Neural cell (in vitro differentiated cells): ENCODE results near the gene EIF2D. TPM values are rescaled to one million over a fixed set of nuclear protein-coding genes. Genes with fewer than 3 reads are reported as not detected.

ENCODE experiments used
- H2AFZ ChIP-seq: fragments of 200-600, 300-800 bp; sonication (generic), shearing (Covaris generic); 2 replicates; pipeline ENCODE4 v1.6.0; 2014; ENCODE audit warnings: low read depth, mild to moderate bottlenecking, antibody characterized with exemption, low read length, moderate library complexity
- H3F3A ChIP-seq: fragments of 200-600 bp; shearing (Covaris generic); 2 replicates; pipeline ENCODE4 v1.6.1; 2016; ENCODE audit warnings: mild to moderate bottlenecking, moderate library complexity, mixed read lengths, antibody characterized with exemption, low read length; ENCODE audit not compliant: insufficient read depth, poor library complexity, severe bottlenecking
- H3K27ac ChIP-seq: fragments of 200-600, 300-800 bp; sonication (generic), shearing (Covaris generic); 2 replicates; pipeline ENCODE4 v1.5.1; 2014; ENCODE audit warnings: mild to moderate bottlenecking, low read length, moderate library complexity
- H3K27me3 ChIP-seq: fragments of 300-800, 200-600 bp; sonication (generic), shearing (Covaris generic); 2 replicates; pipeline ENCODE4 v1.6.0; 2014; ENCODE audit warnings: mild to moderate bottlenecking, low read depth, low read length, moderate library complexity; ENCODE audit not compliant: insufficient read depth
- H3K36me3 ChIP-seq: fragments of 300-800, 200-600 bp; sonication (generic), shearing (Covaris generic); 2 replicates; pipeline ENCODE4 v1.5.1; 2014; ENCODE audit warnings: mild to moderate bottlenecking, antibody characterized with exemption, low read length, moderate library complexity; ENCODE audit not compliant: insufficient read depth
- H3K4me2 ChIP-seq: fragments of 300-800, 200-600 bp; sonication (generic), shearing (Covaris generic); 2 replicates; pipeline ENCODE4 v1.6.0; 2014; ENCODE audit warnings: mild to moderate bottlenecking, low read length
- H3K4me3 ChIP-seq: fragments of 300-800, 200-600 bp; sonication (generic), shearing (Covaris generic); 2 replicates; pipeline ENCODE4 v1.5.1; 2014; ENCODE audit warnings: mild to moderate bottlenecking, low read length, moderate library complexity
- H3K79me2 ChIP-seq: fragments of 200-600 bp; shearing (Covaris generic); replicated peaks from 2 replicates; pipeline ENCODE4 v1.6.0; 2014; ENCODE audit warnings: mild to moderate bottlenecking, low read length, moderate library complexity; ENCODE audit not compliant: insufficient read depth
- H3K9ac ChIP-seq: fragments of 300-800, 200-600 bp; sonication (generic), shearing (Covaris generic); 2 replicates; pipeline ENCODE4 v1.6.1; 2016; ENCODE audit warnings: mild to moderate bottlenecking, low read length, mixed read lengths
- H3K9me2 ChIP-seq: fragments of 200-600 bp; shearing (Covaris generic); 2 replicates; pipeline ENCODE4 v1.6.1; 2016; ENCODE audit warnings: mild to moderate bottlenecking, low read length, mixed read lengths; ENCODE audit not compliant: insufficient read depth
- H3K9me3 ChIP-seq: fragments of 200-600, 300-800 bp; sonication (generic), shearing (Covaris generic); 2 replicates; pipeline ENCODE4 v1.6.1; 2016; ENCODE audit warnings: mild to moderate bottlenecking, mixed run types, low read length, moderate library complexity, mixed read lengths
- H4K20me1 ChIP-seq: fragments of 200-600 bp; shearing (Covaris generic); 2 replicates; pipeline ENCODE4 v1.6.1; 2016; ENCODE audit warnings: mild to moderate bottlenecking, mixed run types; ENCODE audit not compliant: insufficient read depth
- EP300 ChIP-seq: fragments of 450-650 bp; conservative IDR thresholded peaks from 2 replicates; pipeline ENCODE4 v1.6.1; 2014; ENCODE audit warnings: antibody characterized with exemption, mild to moderate bottlenecking, moderate library complexity; ENCODE audit not compliant: poor library complexity, severe bottlenecking
- EZH2 ChIP-seq: fragments of 200-600, 300-800 bp; shearing (Covaris generic), sonication (generic); IDR thresholded peaks from 2 replicates; pipeline ENCODE4 v1.6.1; 2014; ENCODE audit warnings: antibody characterized with exemption, low read length, borderline replicate concordance, mild to moderate bottlenecking; ENCODE audit not compliant: insufficient read depth, poor library complexity, severe bottlenecking
- MXI1 ChIP-seq: fragments of 450-650 bp; conservative IDR thresholded peaks from 2 replicates; pipeline ENCODE4 v1.6.1; 2014; ENCODE audit warnings: antibody characterized with exemption, mild to moderate bottlenecking; ENCODE audit not compliant: poor library complexity, severe bottlenecking
- POLR2AphosphoS5 ChIP-seq: IDR thresholded peaks from 2 replicates; pipeline ENCODE4 v1.6.1; 2012
- RAD21 ChIP-seq: fragments of 450-650 bp; conservative IDR thresholded peaks from 2 replicates; pipeline ENCODE4 v1.6.1; 2014; ENCODE audit warnings: antibody characterized with exemption, mild to moderate bottlenecking, moderate library complexity
- REST ChIP-seq: IDR thresholded peaks from 2 replicates; pipeline ENCODE4 v1.6.1; 2012; ENCODE audit warnings: borderline replicate concordance
- SMC3 ChIP-seq: fragments of 450-650 bp; conservative IDR thresholded peaks from 2 replicates; pipeline ENCODE4 v1.6.1; 2014; ENCODE audit warnings: antibody characterized with exemption, mild to moderate bottlenecking, moderate library complexity; ENCODE audit not compliant: poor library complexity
- TAF1 ChIP-seq: IDR thresholded peaks from 2 replicates; pipeline ENCODE4 v1.6.1; 2012; ENCODE audit warnings: low read depth
- polyA plus RNA-seq: library from polyadenylated mRNA; depleted of rRNA; stranded (reverse); fragments of >200 nt; gene quantifications from 2 replicates; pipeline ENCODE4 v1.2.3, GENCODE V29; 2014
- TF ChIP-seq, protein P1 (sequence below): fragments of 450-650 bp; IDR thresholded peaks from 2 replicates; pipeline ENCODE4 v1.5.1; 2014; ENCODE audit warnings: antibody characterized with exemption, mild to moderate bottlenecking, moderate library complexity; ENCODE audit not compliant: poor library complexity, severe bottlenecking

Gene EIF2D
- polyA plus RNA-seq, 1 donor from 2014 or later = 37.1 TPM

DNA sequence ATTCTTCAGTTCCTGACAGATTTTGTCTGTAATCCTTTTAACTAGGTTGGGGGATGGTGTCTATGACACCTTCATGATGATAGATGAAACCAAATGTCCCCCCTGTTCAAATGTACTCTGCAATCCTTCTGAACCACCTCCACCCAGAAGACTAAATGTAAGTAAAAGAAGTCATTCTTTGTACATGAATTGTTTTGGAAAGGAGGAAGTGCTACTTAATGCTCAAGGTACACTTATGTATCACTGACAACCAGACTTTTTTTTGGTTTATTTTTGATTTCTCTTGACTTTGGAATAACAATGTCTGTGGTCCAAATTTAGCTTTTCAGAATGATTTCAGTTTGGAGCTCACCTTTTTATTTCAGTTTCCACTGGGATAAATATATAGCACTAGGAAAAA, 25.3 kb upstream of the EIF2D start:
- Histone ChIP-seq H3K9ac (no peak overlapping the region), H3K27me3 (no peaks in the 10 kb centered on the region), H3K9me3 (no peaks in the 10 kb centered on the region), H3K36me3 (no peaks in the 10 kb centered on the region), H3K9me2 (no peaks in the 10 kb centered on the region), H3F3A (no peaks in the 10 kb centered on the region), H4K20me1 (no peaks in the 10 kb centered on the region), H3K79me2 (peaks cover 4% of the 10 kb centered on the region), H3K27ac (no peak overlapping the region), H3K4me2 (no peak overlapping the region), H3K4me3 (peak overlapping the region; percentile 96), H2AFZ (no peak overlapping the region)
- no peak for TF ChIP-seq REST
- no peak for TF ChIP-seq POLR2AphosphoS5
- TF ChIP-seq, protein P1, sequence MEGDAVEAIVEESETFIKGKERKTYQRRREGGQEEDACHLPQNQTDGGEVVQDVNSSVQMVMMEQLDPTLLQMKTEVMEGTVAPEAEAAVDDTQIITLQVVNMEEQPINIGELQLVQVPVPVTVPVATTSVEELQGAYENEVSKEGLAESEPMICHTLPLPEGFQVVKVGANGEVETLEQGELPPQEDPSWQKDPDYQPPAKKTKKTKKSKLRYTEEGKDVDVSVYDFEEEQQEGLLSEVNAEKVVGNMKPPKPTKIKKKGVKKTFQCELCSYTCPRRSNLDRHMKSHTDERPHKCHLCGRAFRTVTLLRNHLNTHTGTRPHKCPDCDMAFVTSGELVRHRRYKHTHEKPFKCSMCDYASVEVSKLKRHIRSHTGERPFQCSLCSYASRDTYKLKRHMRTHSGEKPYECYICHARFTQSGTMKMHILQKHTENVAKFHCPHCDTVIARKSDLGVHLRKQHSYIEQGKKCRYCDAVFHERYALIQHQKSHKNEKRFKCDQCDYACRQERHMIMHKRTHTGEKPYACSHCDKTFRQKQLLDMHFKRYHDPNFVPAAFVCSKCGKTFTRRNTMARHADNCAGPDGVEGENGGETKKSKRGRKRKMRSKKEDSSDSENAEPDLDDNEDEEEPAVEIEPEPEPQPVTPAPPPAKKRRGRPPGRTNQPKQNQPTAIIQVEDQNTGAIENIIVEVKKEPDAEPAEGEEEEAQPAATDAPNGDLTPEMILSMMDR = no peak
- no peak for TF ChIP-seq RAD21
- no peak for TF ChIP-seq SMC3
- no peak for TF ChIP-seq MXI1
- no peak for TF ChIP-seq EP300

- no peaks in the 10 kb centered on the region for H4K20me1 ChIP-seq
- no peak overlapping the region for H2AFZ ChIP-seq
- no peaks in the 10 kb centered on the region for H3K9me3 ChIP-seq
- H3K9ac ChIP-seq = peak overlapping the region; percentile 63
- no peaks in the 10 kb centered on the region for H3K36me3 ChIP-seq
- no peak for TF ChIP-seq MXI1
- TF ChIP-seq POLR2AphosphoS5 = no peak
- TF ChIP-seq REST = no peak
- TF ChIP-seq EZH2 = no peak
- TF ChIP-seq TAF1 = no peak
- TF ChIP-seq SMC3 = no peak
- TF ChIP-seq RAD21 = no peak
- no peak for TF ChIP-seq EP300
- TF ChIP-seq, protein P1 = no peak
- H3K79me2 ChIP-seq = peaks cover 4% of the 10 kb centered on the region
- no peaks in the 10 kb centered on the region for H3K9me2 ChIP-seq
- H3K27ac ChIP-seq = no peak overlapping the region
- peak overlapping the region; percentile 96 for H3K4me3 ChIP-seq
- peak overlapping the region; percentile 70 for H3K4me2 ChIP-seq
- H3F3A ChIP-seq = no peaks in the 10 kb centered on the region
- H3K27me3 ChIP-seq = no peaks in the 10 kb centered on the region
These were observed 24.4 kb upstream of the EIF2D start for GRCh38 chr1:206636671-206637070.
